Vagina (tissue), 2 donors: ENCODE results near the gene EPG5. TPM values are rescaled to one million over a fixed set of nuclear protein-coding genes. Genes with fewer than 3 reads are reported as not detected.
"Not testable (repeated sequence)": the region's sequence is repeated elsewhere in the genome, so short reads cannot be mapped to it uniquely, and the experiment has no call there.

Experiments
- DNase-seq, 2 donors: peaks; one replicate each; pipeline ENCODE4 v3.0.0-alpha.2; 2017; ENCODE audit errors: extremely low spot score in 2 of 2
- H3K27ac ChIP-seq: fragments of 200-600 bp; sonication (generic); one replicate; pipeline ENCODE4 v1.5.1; 2019
- H3K27me3 ChIP-seq: fragments of 200-600 bp; sonication (generic); one replicate; pipeline ENCODE4 v1.5.1; 2019
- H3K36me3 ChIP-seq, 2 donors: fragments of 200-600 bp; sonication (generic); one replicate each; pipeline ENCODE4 v1.5.1; 2017 to 2019
- H3K4me1 ChIP-seq: fragments of 200-600 bp; sonication (generic); one replicate; pipeline ENCODE4 v1.5.1; 2019
- H3K4me3 ChIP-seq, 2 donors: fragments of 200-600 bp; sonication (generic); 1 replicate in 1 of 2; 2 replicates in 1 of 2; pipeline ENCODE4 v1.5.1; 2016 to 2019
- H3K9me3 ChIP-seq: fragments of 200-600 bp; sonication (generic); one replicate; pipeline ENCODE4 v1.5.1; 2019
- POLR2A ChIP-seq, 2 donors: fragments of 450-650 bp; IDR thresholded peaks; one replicate each; pipeline ENCODE4 v1.6.1; 2017; ENCODE audit warnings: antibody characterized with exemption in 2 of 2, mild to moderate bottlenecking in 2 of 2, moderate library complexity in 2 of 2
- POLR2AphosphoS5 ChIP-seq, 2 donors: sonication (generic); formaldehyde crosslinking; IDR thresholded peaks; one replicate each; pipeline ENCODE4 v1.9.0; 2017; ENCODE audit warnings: antibody characterized with exemption in 2 of 2, mild to moderate bottlenecking in 2 of 2, low read depth in 1 of 2; ENCODE audit not compliant: insufficient read depth in 1 of 2
- intact Hi-C: fragments of 100-400 bp; cut with DNase I; formaldehyde crosslinking; loops from one replicate; pipeline ENCODE4 v1.15.1; 2023
- total RNA-seq: library from RNA; depleted of rRNA; stranded (reverse); fragments of >200 nt; gene quantifications from one replicate; pipeline ENCODE4 v1.2.3, GENCODE V29; 2016
- TF ChIP-seq, protein P1 (sequence below), 3 experiments: fragments of 450-650 bp in 2 of 3; fragments of 200-600 bp in 1 of 3; sonication (generic) in 1 of 3; IDR thresholded peaks; one replicate each; pipeline ENCODE4 v1.5.1; 2017 to 2019; ENCODE audit warnings: antibody characterized with exemption in 3 of 3, mild to moderate bottlenecking in 2 of 3, moderate library complexity in 2 of 3

Gene EPG5
- total RNA-seq, 1 donor from 2014 or later, result 29.5 TPM

GRCh38 chr18:45826084-45826483 lies 141.0 kb downstream of the EPG5 start:
- TF ChIP-seq POLR2AphosphoS5 (IDR thresholded peaks at IDR 0.05; ENCODE audit: insufficient read depth in 1 of 2, low read depth in 1 of 2), result no peak
- TF ChIP-seq, protein P1, sequence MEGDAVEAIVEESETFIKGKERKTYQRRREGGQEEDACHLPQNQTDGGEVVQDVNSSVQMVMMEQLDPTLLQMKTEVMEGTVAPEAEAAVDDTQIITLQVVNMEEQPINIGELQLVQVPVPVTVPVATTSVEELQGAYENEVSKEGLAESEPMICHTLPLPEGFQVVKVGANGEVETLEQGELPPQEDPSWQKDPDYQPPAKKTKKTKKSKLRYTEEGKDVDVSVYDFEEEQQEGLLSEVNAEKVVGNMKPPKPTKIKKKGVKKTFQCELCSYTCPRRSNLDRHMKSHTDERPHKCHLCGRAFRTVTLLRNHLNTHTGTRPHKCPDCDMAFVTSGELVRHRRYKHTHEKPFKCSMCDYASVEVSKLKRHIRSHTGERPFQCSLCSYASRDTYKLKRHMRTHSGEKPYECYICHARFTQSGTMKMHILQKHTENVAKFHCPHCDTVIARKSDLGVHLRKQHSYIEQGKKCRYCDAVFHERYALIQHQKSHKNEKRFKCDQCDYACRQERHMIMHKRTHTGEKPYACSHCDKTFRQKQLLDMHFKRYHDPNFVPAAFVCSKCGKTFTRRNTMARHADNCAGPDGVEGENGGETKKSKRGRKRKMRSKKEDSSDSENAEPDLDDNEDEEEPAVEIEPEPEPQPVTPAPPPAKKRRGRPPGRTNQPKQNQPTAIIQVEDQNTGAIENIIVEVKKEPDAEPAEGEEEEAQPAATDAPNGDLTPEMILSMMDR (IDR thresholded peaks at IDR 0.05), result no peak
- TF ChIP-seq POLR2A (IDR thresholded peaks at IDR 0.05), result no peak
- no peak for DNase-seq
- Histone ChIP-seq H3K4me3 (no peak overlapping the region), H3K27ac (no peak overlapping the region), H3K36me3 (no peaks in the 10 kb centered on the region), H3K27me3 (no peaks in the 10 kb centered on the region), H3K4me1 (peaks cover 15% of the 10 kb centered on the region), H3K9me3 (no peaks in the 10 kb centered on the region)
- intact Hi-C loops, result no loop called here

DNA sequence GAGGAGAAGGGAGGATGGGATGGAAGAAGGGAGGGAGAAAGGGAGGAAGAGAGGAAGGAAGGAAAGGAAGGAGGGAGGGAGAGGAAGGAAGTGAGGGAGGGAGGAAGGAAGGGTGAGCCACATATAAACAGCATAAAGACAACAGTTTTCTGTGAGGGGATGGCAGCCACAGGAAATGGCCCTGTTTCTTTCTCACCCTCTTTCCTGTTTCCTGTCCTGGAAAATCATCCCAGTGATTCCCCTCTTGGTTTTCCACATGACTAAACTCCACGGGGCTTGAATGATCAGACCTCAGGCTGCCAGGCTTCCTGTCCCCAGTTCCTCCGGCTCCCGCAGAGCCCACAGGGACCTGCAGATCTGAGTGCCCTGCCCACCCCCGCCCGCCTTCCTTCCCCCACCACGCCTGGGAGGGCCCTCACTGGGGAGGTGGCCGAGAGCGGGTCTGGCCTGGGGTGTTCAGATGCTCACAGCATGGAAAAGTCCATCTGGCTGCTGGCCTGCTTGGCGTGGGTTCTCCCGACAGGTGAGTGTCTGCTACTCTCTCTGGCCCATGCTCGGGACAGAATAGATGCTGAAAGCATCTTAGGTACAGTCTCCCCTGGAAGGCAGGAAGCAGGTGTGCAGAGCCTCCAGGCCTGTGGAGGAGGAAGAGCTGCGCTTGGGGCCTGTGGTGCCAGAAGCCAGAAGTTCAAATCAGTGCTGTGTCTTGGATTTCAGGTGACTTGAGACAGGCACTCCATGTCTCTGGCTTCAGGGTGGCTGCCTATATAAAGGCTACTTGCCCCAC lies 141.7 kb downstream of the EPG5 start, which contains the start of gene SIGLEC15:
TSS of gene SIGLEC15 (plus strand) at position 418 of the 787 bp plus-strand sequence. CDS start at position 472, 54 bp downstream.
- TF ChIP-seq POLR2A (IDR thresholded peaks at IDR 0.05), result no peak
- TF ChIP-seq, protein P1 (IDR thresholded peaks at IDR 0.05), result no peak
- TF ChIP-seq POLR2AphosphoS5 (IDR thresholded peaks at IDR 0.05; ENCODE audit: insufficient read depth in 1 of 2, low read depth in 1 of 2), result no peak
- Histone ChIP-seq H3K9me3 (no peaks in the 10 kb centered on the region), H3K36me3 (no peaks in the 10 kb centered on the region), H3K27ac (no peak within 1 kb of the TSS), H3K4me3 (no peak within 1 kb of the TSS), H3K27me3 (no peaks in the 10 kb centered on the region), H3K4me1 (peaks cover 15% of the 10 kb centered on the region)
- intact Hi-C loops, result no loop called here
- DNase-seq, result peak in 1 of 2 donors; percentile 87

GRCh38 chr18:45821711-45822110 lies 145.4 kb downstream of the EPG5 start:
- H3K4me1 ChIP-seq, result no peaks in the 10 kb centered on the region
- no peak for DNase-seq
- TF ChIP-seq, protein P1 (IDR thresholded peaks at IDR 0.05), result no peak
- TF ChIP-seq POLR2AphosphoS5 (IDR thresholded peaks at IDR 0.05; ENCODE audit: insufficient read depth in 1 of 2, low read depth in 1 of 2) (no peak), POLR2A (IDR thresholded peaks at IDR 0.05) (no peak)
- no peak overlapping the region for H3K27ac ChIP-seq
- no peaks in the 10 kb centered on the region for H3K27me3 ChIP-seq
- intact Hi-C loops, result no loop called here
- H3K4me3 ChIP-seq, result no peak overlapping the region
- no peaks in the 10 kb centered on the region for H3K36me3 ChIP-seq
- no peaks in the 10 kb centered on the region for H3K9me3 ChIP-seq

DNA sequence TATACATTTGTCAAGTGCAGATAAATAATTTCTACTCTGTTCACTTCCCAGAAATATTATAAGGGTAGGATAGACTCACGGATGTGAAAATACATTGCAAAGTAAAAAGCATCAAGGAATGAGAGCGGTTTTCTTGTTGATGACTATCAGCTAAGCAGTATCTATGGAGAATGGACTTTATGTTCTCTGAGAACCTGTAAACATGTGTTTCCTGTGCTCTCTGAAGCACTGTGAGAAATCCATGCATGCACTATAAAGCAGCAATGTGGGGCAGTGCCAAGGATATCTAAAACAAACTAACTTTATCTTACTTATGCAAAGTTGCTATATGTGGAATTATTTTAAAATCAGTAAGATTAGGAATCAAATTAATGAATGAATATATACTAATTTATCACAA lies 146.1 kb downstream of the EPG5 start:
- TF ChIP-seq POLR2A (IDR thresholded peaks at IDR 0.05), result no peak
- TF ChIP-seq, protein P1 (IDR thresholded peaks at IDR 0.05), result no peak
- no peak for TF ChIP-seq POLR2AphosphoS5 (IDR thresholded peaks at IDR 0.05; ENCODE audit: insufficient read depth in 1 of 2, low read depth in 1 of 2)
- no peak overlapping the region for H3K27ac ChIP-seq
- intact Hi-C loops, result no loop called here
- H3K4me3 ChIP-seq, result no peak overlapping the region
- H3K9me3 ChIP-seq, result no peaks in the 10 kb centered on the region
- no peak for DNase-seq
- H3K27me3 ChIP-seq, result no peaks in the 10 kb centered on the region
- no peaks in the 10 kb centered on the region for H3K36me3 ChIP-seq
- no peaks in the 10 kb centered on the region for H3K4me1 ChIP-seq

- Histone ChIP-seq H3K4me3 (no peak overlapping the region), H3K9me3 (no peaks in the 10 kb centered on the region), H3K4me1 (no peaks in the 10 kb centered on the region), H3K27me3 (no peaks in the 10 kb centered on the region), H3K27ac (no peak overlapping the region), H3K36me3 (no peaks in the 10 kb centered on the region)
- intact Hi-C loops, result no loop called here
- no peak for DNase-seq
- TF ChIP-seq, protein P1 (IDR thresholded peaks at IDR 0.05), result no peak
- TF ChIP-seq POLR2AphosphoS5 (IDR thresholded peaks at IDR 0.05; ENCODE audit: insufficient read depth in 1 of 2, low read depth in 1 of 2) (no peak), POLR2A (IDR thresholded peaks at IDR 0.05) (no peak)
Observed at GRCh38 chr18:45820106-45820745, 146.9 kb downstream of the EPG5 start.

GRCh38 chr18:45818765-45819164 lies 148.4 kb downstream of the EPG5 start:
- H3K36me3 ChIP-seq, intact Hi-C loops, H3K4me1 ChIP-seq, H3K27ac ChIP-seq, H3K27me3 ChIP-seq, DNase-seq, H3K9me3 ChIP-seq, H3K4me3 ChIP-seq: not testable (repeated sequence)
